22Rv1 (cell line): ENCODE data around the gene AFG1L.

Source experiments
- H3K27ac ChIP-seq: fragments of 450-650 bp; 2 replicates; pipeline ENCODE4 v1.5.1; 2017
- CTCF ChIP-seq: fragments of 450-650 bp; IDR thresholded peaks from 2 replicates; pipeline ENCODE4 v1.5.1; 2017; ENCODE audit warnings: mild to moderate bottlenecking
- ZFX ChIP-seq: fragments of 450-650 bp; IDR thresholded peaks from 2 replicates; pipeline ENCODE4 v1.6.1; 2017; ENCODE audit warnings: antibody characterized with exemption, borderline replicate concordance

The AFG1L gene

GRCh38 chr6:108451816-108452215, 157.0 kb downstream of the AFG1L start:
- no peak overlapping the region for H3K27ac ChIP-seq
- no peak for TF ChIP-seq CTCF

DNA sequence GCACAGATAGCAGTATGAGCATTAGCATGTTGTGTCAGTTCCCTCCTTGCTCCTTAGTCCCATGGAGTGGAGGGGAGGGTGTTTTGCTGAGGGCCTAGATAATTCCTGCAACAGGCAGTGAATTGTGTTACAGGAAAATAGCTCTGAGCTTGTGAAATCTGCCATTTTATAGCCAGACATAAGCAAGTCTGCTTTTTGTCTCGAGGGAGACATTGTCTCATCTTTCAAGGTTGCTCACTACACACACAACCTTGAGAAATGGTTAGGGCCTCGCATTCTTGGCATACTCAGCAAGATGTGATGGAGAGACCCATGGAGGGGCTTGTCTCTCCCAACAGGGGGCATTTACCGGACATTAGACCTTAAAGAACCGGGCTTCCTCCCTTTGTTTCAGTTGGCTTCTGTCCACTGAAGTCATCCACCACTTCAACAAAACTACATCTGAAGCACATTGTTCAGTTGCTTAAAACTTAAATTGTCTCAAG, 157.9 kb downstream of the AFG1L start:
- no peak overlapping the region for H3K27ac ChIP-seq

DNA sequence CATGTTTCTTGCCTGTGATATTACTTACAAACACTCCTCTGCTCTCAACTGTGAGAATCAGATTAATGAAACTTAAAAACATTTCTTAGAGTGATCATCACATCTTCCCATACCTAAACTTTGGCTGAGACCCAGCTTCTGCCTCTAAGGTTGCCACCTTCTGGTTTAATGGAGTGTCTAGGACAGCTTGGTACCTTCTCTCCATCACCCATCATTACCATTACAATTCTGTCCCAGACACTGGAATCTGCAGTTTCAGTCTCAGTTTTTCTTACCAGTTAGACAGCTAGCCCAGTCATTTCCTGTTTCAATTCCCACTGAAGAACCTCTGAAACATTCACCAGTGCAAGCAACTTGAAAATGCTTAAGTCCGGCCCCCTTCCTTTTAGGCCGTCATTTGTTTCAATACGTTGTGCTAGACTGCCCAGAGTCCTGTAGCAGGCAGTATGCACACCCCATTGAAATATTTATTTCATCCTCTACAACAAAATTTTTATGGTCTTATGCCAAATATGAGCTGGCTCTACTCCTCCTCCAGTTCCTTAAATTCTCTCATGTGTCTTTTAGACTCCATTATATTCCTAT, 158.8 kb downstream of the AFG1L start:
- TF ChIP-seq CTCF (no peak), ZFX (no peak)
- H3K27ac ChIP-seq = no peak overlapping the region

More for the DNA sequence above, 157.9 kb downstream of the AFG1L start:
- no peak for TF ChIP-seq ZFX
- no peak for TF ChIP-seq CTCF

- H3K27ac ChIP-seq = no peak overlapping the region
- TF ChIP-seq CTCF = no peak
- no peak for TF ChIP-seq ZFX
Observed at GRCh38 chr6:108454356-108454755, 159.5 kb downstream of the AFG1L start.

DNA sequence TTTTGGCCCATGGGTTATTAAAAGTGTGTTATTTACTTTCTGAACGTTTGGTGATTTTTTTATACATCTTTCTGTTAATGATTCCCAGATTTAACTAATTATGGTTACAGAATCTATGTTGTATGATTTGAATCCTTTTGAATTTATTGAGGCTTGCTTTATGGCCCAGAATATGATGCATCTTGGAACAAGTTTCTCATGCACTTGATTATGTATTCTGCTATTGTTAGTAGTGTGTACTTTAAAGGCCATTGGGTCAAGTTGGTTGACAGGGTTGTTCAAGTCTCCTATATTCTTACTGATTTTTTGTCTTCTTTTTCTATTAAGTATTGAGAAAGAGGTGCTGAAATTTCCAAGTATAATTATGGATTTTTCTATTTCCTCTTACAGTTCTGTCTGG, 160.8 kb downstream of the AFG1L start:
- TF ChIP-seq ZFX (no peak), CTCF (no peak)
- no peak overlapping the region for H3K27ac ChIP-seq

DNA sequence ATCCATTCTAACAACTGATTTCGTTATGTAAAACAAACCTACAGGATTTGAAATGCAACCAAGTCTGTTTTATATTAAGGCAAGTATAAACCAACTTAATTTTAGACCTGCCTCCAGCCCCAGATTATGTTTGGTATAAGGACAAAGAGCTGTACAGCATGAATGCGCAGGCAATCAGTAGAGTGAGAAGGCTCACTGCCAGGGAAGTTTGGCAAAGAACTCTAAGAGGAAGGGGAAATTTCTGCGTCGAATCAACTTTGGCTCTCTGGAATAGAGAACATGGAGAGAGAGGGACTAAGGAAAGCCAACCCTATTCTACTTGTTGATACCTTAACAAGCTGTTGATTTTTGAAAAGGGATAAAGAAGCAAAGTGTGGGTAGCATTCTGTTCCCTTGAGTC, 168.9 kb downstream of the AFG1L start:
- no peak for TF ChIP-seq CTCF
- TF ChIP-seq ZFX = no peak
- no peak overlapping the region for H3K27ac ChIP-seq

DNA sequence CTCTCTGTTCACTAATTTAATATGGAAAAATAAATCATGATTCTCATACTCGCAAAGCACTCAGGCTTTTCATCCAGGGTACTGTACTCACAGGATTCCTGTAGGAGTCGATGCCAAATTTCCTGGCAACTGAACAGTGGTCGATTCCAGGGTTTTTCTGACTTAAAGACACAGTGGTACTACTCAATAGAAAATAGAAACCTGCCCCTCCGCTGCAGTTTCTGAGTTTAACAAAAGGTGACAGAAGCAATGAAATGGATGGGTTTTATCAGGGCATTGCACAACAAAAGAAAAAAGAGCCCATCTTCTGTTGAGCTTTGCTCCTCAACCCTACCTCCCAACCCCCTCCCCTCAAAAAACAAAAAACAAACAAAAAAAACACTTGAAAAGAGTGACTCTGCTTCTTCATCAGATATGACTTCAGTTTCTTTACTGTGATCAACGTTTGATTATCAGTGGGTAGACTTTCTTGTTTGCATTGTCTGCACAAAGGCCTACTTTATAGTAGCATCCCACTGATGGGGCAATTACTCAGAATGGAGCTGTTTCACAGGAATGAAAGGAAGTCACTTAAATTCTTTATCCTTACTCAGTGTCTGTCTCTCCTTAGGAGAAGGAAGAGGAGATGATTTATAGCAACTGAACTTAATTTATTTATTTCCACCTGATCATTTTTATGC, 169.7 kb downstream of the AFG1L start:
- no peak overlapping the region for H3K27ac ChIP-seq
- TF ChIP-seq CTCF (no peak), ZFX (no peak)
